MV-4-11 (cell line): ENCODE measurements around the gene BCHE.

ENCODE experiments used
- DNase-seq: peaks from one replicate; lab custom pipeline; 2025; lab: John Stamatoyannopoulos, UW

BCHE gene

DNA sequence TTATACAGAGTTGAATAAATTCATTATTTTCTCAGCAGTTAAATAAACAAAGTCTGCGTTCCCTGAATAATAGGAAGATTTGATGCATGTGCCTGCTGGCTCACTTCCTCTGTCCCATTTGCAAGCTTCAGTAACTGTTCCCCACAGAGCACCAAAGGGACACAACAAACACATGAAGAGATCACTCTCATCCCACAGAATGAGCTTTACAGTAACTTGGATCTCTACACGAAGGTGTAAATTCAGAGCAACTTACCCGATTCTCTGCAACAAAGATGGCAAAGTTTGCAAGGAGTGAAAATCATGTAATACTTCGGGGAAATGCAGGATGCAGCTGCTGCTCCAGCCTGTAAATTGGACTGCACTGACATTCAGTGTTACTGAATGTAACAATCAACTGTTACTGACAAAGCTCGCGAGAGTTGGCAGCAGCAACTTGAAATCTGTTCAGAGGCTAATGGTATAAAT is at the start of gene BCHE:
Gene BCHE (minus strand): TSS at position 366 of the 468 bp plus-strand sequence. CDS start 6,390 bp downstream, outside the sequence.
- DNase-seq, result no peak

DNA sequence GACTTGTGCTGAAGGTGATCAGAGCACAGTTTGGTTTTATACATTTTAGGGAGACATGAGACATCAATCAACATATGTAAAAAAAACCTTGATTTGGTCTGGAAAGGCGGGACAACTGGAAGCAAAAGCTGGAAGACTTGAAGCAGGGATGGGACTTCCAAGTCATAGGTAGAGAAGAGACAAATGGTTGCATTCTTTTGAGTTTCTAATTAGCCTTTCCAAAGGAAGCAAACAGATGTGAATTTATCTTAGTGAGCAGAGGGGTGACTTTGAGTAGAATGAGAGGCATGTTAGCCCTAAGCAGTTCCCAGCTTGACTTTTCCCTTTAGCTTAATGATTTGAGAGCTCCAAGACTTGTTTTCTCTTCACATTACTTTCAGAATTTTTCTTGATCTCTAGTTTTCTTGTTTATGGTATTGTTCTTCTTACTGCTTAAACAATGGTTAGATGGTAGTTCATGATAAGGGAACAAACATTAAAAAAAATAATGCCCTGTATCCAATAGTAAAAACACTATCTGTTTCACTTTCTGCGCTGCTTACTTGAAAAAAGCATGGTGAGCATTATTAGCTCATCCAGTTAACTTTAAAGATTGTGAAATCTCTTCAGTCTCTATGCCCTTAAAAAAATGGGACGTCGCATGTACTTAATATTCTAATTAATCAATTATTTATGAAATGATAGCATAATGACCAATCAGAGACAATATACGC is 48.5 kb upstream of the BCHE start:
- no peak for DNase-seq

- DNase-seq, result no peak
Observed at GRCh38 chr3:165884518-165884917, 47.3 kb upstream of the BCHE start.

- DNase-seq, result no peak
Observed at GRCh38 chr3:165883863-165884478, 46.7 kb upstream of the BCHE start.

DNA sequence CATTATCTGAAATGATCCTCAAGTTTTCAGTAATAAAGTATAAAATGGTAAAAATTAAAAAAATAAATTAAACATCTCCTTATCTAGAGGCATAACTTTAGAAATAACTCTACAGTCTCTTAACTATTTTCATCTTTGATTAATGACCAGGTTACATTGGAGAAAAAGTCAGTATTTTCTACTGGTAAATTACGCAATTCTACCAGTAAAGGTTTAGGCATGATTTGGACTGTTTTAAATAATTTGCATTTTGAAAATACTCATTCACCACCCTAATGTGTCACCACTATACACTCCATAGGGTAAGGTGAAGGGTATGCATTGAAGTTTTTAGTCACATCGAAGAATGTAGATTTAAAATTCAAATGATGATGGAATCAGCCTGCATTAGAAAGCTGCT is 45.9 kb upstream of the BCHE start:
- DNase-seq, result no peak

DNA sequence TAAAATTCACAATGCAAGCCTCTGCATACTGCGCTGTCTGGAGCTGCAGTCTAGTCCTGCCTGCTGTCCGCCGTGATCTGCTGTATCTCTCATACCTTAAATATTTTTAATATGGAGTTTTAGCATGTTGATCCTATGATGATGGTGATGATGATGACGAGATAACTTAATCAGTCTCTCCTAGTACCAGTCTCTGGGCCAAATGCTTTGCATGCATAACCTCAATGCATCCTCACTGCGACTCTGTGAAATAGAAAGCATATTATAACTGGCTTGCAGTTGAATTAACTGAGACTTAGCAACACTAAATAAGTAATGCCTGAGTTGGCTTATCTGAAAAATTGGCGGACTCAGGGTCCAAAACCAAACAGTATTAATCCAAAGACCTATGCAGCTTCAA is 38.4 kb upstream of the BCHE start:
- DNase-seq, result no peak

- DNase-seq, result no peak
Observed at GRCh38 chr3:165874663-165875489, 37.7 kb upstream of the BCHE start.

- DNase-seq, result no peak
Observed at GRCh38 chr3:165868088-165868487, 30.9 kb upstream of the BCHE start.

DNA sequence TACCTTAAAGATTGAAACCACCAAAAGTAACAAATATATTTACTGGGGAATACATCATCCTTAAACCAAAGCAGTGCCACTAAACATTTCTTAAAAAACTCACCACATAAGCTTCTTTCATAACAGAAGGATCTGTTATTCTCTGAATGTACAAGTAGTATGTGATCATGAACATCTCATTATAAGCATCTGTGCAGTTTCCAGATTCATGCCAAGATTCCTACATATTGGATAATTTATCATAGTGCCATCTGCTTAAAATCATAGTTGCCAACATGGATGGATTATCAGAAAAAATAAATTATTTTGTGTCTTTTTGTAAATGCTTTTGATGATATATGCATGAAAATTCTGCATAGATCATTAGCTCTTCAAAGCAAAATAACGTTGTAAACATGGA is 21.8 kb upstream of the BCHE start:
- DNase-seq, result no peak

DNA sequence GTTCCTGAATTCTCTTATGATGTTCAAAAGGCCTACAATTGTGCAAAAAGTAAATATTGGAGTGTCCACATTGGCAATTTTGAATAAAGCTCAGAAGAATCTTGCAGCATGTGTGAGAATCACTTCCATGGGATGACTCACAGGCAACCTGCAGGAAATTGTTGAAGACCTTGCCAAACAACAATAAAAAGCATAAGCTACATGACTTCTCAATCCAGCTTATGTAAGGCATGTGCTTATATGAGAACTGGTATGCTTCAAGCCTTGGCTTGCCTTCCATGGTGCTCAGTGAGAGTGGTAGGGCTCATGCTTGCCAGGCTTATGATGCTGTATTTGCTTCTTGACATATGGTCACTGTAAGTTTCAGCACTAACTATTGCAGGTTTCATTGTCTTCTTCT is 18.4 kb upstream of the BCHE start:
- DNase-seq, result no peak

DNA sequence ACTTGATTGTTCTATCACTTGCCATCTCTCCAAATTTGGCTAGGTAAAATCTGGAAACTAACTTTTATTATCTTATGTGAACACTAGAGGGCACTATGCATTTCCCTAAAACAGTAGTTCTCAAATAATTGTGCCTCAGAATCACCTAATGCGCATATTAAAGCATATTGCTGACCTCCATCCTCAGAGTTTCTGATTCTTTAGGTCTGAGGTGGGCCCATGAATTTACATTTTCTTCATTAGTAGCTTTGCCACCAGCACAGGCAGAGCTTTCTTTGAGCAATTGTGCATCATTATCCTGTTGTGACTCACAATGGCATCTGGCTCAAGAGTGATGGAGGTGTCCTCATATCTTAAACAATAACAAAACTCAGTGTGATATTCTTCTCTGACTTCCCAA is 17.5 kb upstream of the BCHE start:
- DNase-seq, result peak; percentile 2

- no peak for DNase-seq
Observed at GRCh38 chr3:165852711-165853110, 15.5 kb upstream of the BCHE start.

- no peak for DNase-seq
Observed at GRCh38 chr3:165852191-165852590, 15.0 kb upstream of the BCHE start.

DNA sequence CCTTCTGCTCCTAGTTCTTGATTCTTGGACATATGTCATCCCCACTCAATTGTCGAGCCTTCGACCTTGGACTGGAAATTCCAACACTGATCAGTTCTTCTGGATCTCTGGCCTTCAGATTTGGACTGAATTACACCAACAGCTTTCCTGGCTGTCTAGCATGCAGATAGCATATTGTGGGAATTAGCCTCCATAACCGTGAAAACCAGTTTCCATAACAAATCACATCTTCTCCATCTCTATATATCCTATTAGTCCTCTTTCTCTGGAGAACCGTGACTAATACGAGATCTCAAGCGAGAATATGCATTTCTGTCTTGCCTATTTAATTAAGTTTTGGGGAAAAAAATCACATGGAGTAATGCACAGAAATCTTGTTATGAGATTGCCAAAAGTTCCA is 8.8 kb upstream of the BCHE start:
- DNase-seq, result no peak

- DNase-seq, result no peak
Observed at GRCh38 chr3:165839296-165840076, 2.3 kb upstream of the BCHE start.

DNA sequence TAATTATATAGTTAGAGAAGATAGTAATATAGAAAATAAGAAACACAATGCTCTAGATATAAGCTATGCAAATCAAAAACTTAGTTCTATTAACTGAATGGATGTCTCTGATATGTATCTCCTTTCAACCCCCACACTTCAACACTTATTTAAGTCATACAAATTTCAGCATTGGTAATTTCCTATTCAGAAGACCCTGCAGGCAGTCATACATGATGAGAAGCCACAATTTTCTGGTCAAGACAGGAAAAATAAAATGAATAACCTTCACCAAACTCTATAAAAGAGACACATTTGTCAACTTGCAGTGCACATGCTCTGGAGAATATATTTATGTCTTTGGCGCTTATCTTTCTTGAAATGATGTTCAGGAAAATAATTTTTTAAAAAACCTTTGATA is 578 bp upstream of the BCHE start:
- no peak for DNase-seq

DNA sequence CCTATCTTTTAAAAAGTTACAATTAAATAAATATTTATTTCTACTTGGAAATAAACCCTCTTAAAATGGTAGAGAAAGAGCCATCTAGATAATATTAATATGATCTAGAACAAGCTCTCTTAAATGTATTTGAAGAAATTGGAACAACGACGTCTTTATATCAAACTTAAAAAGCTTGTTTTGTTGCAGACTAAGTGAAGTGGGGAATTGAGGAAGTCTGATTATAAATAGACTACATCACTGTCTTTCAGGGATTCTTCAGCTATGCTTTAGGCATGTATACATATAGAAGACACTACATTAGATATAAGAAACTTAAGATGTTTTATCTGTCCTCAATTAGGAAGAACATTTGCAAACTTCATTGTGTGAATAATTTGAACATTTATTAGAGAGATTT is 1.8 kb downstream of the BCHE start:
- DNase-seq, result no peak

DNA sequence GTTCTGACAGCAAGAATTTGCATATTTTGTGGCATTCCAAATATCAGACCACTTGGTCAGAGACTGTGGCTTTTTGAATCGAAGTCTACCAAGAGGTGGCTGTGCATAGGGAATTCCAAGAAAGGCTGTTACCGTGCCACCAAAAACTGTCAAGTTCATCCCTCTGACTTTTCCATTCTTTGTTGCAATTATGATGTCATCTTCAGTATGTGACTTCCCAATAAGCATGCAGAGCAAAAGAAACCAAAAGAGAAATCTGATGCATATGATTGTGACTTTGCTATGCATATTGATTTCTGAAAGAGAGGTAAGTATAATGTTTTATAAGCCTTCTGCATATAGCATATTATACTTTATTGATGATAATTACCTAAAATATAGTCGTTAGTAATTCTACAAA is 6.5 kb downstream of the BCHE start:
- DNase-seq, result no peak

- DNase-seq, result no peak
Observed at GRCh38 chr3:165827883-165828282, 9.3 kb downstream of the BCHE start.

DNA sequence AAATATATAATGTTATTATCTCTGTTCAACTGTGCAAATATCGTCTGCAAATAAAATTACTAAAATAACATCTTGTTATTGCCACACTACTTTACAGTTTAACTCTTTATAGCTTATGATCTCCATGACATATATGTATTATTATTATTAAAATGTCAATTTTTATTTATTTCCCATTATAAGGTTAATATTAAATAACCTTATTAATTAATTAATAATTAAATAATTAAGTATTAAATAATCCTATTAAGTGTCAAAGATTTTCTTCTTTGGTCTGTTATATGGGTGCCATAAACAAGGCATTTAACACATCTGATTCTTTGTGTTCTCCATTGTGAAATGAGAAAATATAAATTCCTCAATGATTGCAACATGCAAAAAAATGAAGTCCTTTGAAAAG is 10.0 kb downstream of the BCHE start:
- DNase-seq, result no peak

GRCh38 chr3:165820671-165821123 is 16.5 kb downstream of the BCHE start:
- DNase-seq, result no peak

- no peak for DNase-seq
Observed at GRCh38 chr3:165817160-165817709, 20.0 kb downstream of the BCHE start.
